HAP-1 (cell line): ENCODE data around the gene MUC5B.

ENCODE experiments used
- DNase-seq, 2 experiments: peaks; one replicate each; pipeline ENCODE4 v3.0.0-alpha.2; 2016 to 2020; ENCODE audit warnings: low spot score in 2 of 2
- H3K27me3 ChIP-seq: fragments of 250-450 bp; sonication (Bioruptor Pico); 2 replicates; pipeline ENCODE4 v1.5.1; 2020; ENCODE audit warnings: low read depth, mild to moderate bottlenecking, moderate library complexity
- H3K36me3 ChIP-seq: fragments of 250-450 bp; sonication (Bioruptor Pico); replicated peaks from 2 replicates; pipeline ENCODE4 v1.5.1; 2020; ENCODE audit warnings: mild to moderate bottlenecking
- H3K4me1 ChIP-seq: fragments of 250-450 bp; sonication (Bioruptor Pico); 2 replicates; pipeline ENCODE4 v1.5.1; 2020; ENCODE audit warnings: mild to moderate bottlenecking
- H3K4me3 ChIP-seq: fragments of 250-450 bp; sonication (Bioruptor Pico); 2 replicates; pipeline ENCODE4 v1.5.1; 2020; ENCODE audit warnings: mild to moderate bottlenecking, moderate library complexity
- H3K9me3 ChIP-seq: fragments of 250-450 bp; sonication (Bioruptor Pico); 2 replicates; pipeline ENCODE4 v1.5.1; 2020; ENCODE audit warnings: mild to moderate bottlenecking, moderate library complexity
- in situ Hi-C: fragments of 300-500 bp; cut with MboI; formaldehyde crosslinking; loops from 3 replicates; pipeline ENCODE4 v1.14.3; 2020; ENCODE audit warnings: low sequenced_read_pairs, inconsistent platforms, mixed read lengths

MUC5B gene

DNA sequence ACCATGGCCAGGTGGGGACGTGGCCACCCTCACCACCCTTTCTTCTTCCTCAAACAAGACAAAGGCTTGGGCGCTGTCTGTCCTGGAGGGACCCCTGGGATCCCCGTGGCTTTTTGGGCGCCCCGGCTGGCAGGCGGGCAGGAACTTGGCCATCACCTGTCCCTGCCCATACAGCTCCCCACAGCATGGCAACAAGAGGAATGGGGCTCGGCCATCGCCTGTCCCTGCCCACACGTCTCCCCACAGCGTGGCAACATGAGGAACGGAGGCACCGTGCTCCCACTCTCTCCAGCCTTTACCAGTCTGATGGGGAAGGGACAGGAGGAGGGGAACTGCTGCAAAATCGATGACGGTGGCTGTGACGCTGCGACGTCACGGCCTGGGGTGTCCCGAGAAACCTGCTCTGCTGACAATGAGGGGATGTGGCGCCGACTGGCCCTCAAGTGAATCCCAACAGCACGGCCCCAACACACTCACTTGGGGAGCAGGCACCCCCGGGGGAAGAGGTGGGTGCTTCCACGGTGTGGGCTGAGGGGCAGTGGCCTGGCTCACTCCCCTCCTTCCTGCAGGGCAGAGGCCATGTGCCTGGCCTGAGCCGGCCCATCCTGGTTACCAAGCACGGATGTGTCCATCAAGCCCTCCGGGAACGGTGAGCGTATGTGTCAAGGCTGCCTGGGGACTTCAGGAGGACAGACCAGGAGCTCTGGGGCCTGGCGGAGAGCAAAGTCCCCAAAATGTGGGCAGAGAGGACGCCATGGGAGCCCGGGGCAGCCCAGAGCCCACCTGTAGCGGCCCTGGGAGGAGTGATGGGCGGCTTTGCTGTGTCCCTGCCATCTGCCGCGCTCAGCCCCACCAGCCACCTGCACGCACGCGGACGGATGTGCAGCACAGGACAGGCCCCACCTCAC lies 56.2 kb downstream of the MUC5B start:
- no peaks in the 10 kb centered on the region for H3K27me3 ChIP-seq
- no peaks in the 10 kb centered on the region for H3K9me3 ChIP-seq
- in situ Hi-C loops = no loop called here
- no peak for DNase-seq
- H3K36me3 ChIP-seq = 0 out of 2 replicates have a peak, but pooled peaks cover 4% of the 10 kb centered on the region
- no peaks in the 10 kb centered on the region for H3K4me1 ChIP-seq
- H3K4me3 ChIP-seq = no peak overlapping the region

DNA sequence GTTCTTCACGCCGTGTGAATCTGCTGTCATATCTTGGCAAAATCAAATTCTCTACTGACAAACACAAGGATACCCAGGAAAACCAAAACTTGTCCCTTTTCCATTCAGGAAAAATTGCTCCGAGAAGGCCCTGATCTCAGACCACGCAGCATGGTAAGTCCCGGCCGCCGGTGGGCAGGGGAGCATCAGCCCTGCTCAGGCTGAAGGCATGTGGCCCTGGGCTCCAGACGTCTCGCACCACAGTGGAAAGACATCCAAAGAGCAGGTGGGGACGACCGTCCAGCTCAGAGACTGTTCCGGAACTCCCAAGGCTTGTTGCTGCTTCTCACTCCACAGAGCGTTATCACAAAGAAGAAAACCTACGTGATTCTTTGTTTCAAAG lies 56.8 kb downstream of the MUC5B start:
- in situ Hi-C loops = no loop called here
- H3K9me3 ChIP-seq = no peaks in the 10 kb centered on the region
- H3K4me3 ChIP-seq = no peak overlapping the region
- H3K4me1 ChIP-seq = no peaks in the 10 kb centered on the region
- H3K36me3 ChIP-seq = 0 out of 2 replicates have a peak, but pooled peaks cover 4% of the 10 kb centered on the region
- H3K27me3 ChIP-seq = no peaks in the 10 kb centered on the region
- no peak for DNase-seq

DNA sequence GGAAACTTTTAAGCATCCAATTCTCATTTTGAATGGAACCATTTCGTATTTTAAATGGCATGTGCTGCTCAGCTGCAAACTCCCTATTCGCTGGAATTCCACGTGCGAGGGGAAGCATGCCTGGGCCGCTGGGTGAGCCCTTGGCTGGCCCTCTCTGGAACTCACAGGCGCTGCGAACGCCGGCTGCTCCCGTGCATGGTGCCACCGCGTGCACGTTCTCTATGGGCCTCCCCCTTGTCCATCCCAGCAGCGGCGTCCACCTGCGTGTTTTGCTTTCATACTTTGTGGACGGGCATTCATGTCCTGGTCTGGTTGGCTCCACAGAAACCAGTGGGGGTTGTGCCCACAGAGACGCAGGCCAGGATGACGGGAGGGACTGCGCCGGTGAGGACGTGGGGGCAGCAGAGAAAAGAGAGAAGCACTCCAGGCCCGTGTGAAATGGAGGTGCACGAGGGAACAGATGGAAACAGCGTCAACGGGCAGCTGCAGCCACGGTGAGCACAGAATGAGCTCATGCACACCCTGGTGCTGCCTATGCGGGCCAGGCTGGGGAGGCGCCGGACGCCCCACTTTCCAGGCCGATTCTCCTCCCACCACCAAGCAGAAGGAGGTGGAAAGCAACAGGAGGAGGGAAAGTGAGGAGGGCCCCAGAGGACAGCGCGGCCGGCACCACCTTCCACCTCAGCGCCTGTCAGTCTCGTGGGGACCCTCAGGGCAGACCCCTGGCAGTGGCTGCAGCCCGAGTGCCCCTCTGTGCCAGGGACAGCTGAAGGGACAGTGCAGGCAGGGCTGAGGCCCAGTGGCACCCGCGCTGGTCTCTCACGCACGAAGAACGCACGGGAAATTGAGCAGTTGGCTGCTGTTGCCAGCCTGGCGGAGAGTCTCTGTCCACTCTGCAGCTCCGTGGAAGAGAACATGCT lies 57.5 kb downstream of the MUC5B start:
- H3K27me3 ChIP-seq = no peaks in the 10 kb centered on the region
- no peaks in the 10 kb centered on the region for H3K4me1 ChIP-seq
- 0 out of 2 replicates have a peak, but pooled peaks cover 4% of the 10 kb centered on the region for H3K36me3 ChIP-seq
- H3K4me3 ChIP-seq = no peak overlapping the region
- H3K9me3 ChIP-seq = no peaks in the 10 kb centered on the region
- no peak for DNase-seq
- in situ Hi-C loops = no loop called here

DNA sequence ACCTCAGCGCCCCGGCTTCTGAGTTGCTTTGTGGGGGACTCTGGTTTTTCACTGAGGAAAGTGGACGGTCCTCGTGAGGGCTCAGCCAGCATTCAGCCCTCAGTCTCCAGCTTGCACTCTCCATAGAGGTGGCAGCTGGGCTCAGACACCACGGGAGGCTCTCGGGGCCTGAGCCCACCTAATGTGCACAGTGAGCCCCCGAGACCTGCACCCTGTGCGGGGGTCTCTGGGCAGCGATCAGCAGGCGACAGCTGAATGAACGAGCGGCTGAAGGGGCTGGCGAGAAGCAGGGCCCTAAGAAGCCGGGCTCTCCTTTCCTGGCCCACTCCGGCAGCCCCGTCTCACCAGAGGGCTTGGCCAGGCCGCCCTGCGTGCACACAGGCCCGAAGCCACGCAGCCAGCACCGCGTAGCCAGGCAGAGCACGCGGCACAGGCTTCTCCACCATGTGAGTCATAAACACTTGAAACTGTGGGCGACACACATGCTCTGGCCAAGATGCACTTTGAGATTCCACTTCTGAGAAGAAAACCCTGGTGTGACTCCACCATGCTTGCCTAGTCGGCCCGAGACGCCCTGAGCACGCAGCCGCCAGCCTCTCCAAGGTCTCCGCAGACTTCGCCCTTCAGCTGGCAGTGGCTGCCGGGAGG lies 58.6 kb downstream of the MUC5B start:
- in situ Hi-C loops = no loop called here
- H3K4me3 ChIP-seq = no peak overlapping the region
- no peaks in the 10 kb centered on the region for H3K4me1 ChIP-seq
- no peak for DNase-seq
- H3K27me3 ChIP-seq = no peaks in the 10 kb centered on the region
- H3K9me3 ChIP-seq = no peaks in the 10 kb centered on the region
- 0 out of 2 replicates have a peak, but pooled peaks cover 4% of the 10 kb centered on the region for H3K36me3 ChIP-seq

DNA sequence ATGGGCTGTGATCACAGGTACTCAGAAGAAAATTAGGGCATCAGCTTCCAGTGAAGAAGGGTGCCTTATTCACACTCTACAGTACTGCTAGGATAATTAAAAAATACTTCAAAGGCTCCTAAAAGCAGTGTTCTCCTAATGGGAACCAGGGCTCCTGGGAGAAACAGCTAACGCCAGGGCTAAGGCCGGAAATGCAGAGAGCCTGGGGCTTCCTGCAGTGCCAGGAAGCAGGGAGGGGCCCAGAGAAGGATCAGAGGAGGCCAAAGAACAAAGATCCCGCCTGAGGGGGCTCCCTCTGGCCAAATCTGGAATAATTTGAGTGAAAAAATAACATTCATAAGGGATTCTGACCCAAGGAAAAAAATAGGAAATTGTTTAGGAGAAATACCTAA lies 59.1 kb downstream of the MUC5B start:
- H3K36me3 ChIP-seq = 0 out of 2 replicates have a peak, but pooled peaks cover 4% of the 10 kb centered on the region
- in situ Hi-C loops = no loop called here
- no peaks in the 10 kb centered on the region for H3K27me3 ChIP-seq
- no peak for DNase-seq
- H3K4me1 ChIP-seq = no peaks in the 10 kb centered on the region
- H3K9me3 ChIP-seq = no peaks in the 10 kb centered on the region
- no peak overlapping the region for H3K4me3 ChIP-seq

DNA sequence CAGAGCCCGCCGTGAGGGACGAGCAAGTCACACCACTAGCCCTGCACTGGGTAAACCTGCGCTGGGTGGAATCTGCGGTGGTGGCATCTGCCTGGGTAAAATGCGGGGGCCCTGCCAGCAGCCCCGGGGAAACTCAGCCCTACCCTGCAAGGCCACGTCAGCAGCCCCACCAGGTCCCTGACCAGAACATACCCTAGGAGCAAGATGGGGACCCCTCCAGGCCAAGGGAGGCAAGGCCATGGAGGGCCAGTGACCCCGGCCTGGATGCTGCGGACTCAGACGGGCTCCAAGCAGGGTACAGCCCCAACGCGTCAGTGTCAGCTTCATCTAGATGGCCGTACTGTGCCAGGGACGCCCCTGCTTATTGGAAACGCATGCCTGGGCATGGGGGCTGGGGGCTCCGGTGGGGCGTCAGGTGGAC lies 60.2 kb downstream of the MUC5B start:
- no peak for DNase-seq
- H3K4me3 ChIP-seq = no peak overlapping the region
- H3K27me3 ChIP-seq = no peaks in the 10 kb centered on the region
- H3K4me1 ChIP-seq = no peaks in the 10 kb centered on the region
- peaks cover 5% of the 10 kb centered on the region; the same call in 1 of the 2 replicates for H3K36me3 ChIP-seq
- no peaks in the 10 kb centered on the region for H3K9me3 ChIP-seq
- in situ Hi-C loops = no loop called here

DNA sequence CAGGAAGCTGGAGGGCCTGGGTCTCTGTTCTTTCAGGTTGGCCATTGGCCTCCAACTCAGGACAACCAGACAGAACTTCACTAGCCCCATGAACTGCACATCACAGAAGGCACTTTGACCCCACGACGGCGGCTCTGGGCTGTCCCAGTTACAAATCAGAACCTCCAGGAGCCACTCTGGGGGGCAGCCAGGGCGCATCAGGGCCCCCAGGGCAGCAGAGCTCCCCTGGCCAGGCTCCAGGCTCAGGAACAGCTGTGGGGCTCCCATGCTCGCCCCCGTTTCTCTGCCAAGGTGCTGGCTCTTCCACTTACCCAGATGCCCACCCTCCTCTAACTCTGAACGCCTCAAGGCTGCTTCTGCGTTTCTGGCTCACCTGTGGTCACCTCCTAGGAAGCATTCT lies 61.0 kb downstream of the MUC5B start:
- Histone ChIP-seq H3K36me3 (peaks cover 6% of the 10 kb centered on the region; the same call in 1 of the 2 replicates), H3K4me3 (no peak overlapping the region), H3K4me1 (no peaks in the 10 kb centered on the region), H3K27me3 (no peaks in the 10 kb centered on the region), H3K9me3 (no peaks in the 10 kb centered on the region)
- in situ Hi-C loops = no loop called here
- DNase-seq = no peak

DNA sequence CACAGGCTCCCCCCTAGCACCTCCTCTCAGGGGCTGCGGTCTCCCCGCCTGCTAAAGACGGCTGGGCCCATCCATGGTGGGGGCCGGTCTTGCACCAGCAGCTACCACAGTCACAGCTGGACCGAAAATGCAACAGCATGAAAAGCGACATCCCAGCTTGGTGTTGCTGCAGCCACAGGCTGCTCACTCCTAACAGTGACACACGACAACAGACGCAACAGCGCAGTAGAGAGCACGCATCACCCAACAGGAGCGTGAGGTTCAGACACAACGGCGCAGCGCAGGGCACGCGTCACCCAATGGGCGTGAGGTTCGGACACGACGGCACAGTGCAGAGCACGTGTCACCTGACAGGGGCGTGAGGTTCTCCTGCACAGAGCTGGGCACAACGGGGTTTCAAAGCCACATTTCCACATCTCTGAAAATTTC lies 62.5 kb downstream of the MUC5B start:
- Histone ChIP-seq H3K36me3 (peaks cover 10% of the 10 kb centered on the region), H3K27me3 (no peaks in the 10 kb centered on the region), H3K4me3 (no peak overlapping the region), H3K9me3 (no peaks in the 10 kb centered on the region), H3K4me1 (no peaks in the 10 kb centered on the region)
- in situ Hi-C loops = no loop called here
- no peak for DNase-seq

DNA sequence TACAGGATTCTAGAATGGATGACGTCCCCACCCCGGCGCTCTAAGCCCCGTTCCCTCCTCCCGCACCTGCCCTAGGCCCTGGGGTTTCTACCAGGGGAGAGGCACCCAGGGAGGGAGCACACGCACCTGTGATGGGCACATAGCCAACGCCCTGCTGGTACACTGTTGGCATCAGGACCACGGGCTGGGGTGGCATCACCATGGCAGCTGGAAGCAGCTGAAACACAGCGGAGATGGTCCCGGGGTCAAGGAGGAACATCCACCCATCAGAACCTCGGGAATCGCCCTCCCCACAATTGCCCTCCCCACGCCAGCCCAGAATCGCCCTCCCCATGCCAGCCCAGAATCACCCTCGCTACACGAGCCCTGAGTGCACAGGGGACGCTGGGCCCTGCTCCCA lies 63.0 kb downstream of the MUC5B start:
- no peak overlapping the region for H3K4me3 ChIP-seq
- H3K36me3 ChIP-seq = peaks cover 12% of the 10 kb centered on the region

DNA sequence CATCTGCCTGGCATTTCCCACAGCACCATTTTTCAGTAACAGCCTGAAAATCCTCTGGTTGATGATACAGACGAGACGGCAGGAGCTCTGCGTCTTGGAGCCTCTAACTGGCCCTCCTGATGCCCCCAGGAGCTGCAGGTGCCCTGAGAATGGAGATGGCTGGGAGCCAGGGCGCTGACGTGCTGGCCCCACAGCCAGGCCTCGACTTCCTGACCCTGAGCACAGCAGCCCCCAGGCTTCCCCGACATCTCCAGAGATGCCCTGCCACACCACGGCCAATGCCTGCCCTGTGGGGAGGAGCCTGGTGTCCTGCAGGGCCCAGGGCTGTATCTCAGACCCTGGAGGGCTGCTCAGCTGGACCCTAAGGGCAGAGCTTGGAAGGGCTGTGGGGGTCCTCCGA lies 65.1 kb downstream of the MUC5B start:
- Histone ChIP-seq H3K9me3 (no peaks in the 10 kb centered on the region), H3K36me3 (peaks cover 8% of the 10 kb centered on the region), H3K27me3 (no peaks in the 10 kb centered on the region), H3K4me1 (no peaks in the 10 kb centered on the region), H3K4me3 (no peak overlapping the region)
- in situ Hi-C loops = no loop called here
- no peak for DNase-seq

More for the DNA sequence above, 63.0 kb downstream of the MUC5B start:
- no peak for DNase-seq
- Histone ChIP-seq H3K27me3 (no peaks in the 10 kb centered on the region), H3K4me1 (no peaks in the 10 kb centered on the region), H3K9me3 (no peaks in the 10 kb centered on the region)
- in situ Hi-C loops = no loop called here

DNA sequence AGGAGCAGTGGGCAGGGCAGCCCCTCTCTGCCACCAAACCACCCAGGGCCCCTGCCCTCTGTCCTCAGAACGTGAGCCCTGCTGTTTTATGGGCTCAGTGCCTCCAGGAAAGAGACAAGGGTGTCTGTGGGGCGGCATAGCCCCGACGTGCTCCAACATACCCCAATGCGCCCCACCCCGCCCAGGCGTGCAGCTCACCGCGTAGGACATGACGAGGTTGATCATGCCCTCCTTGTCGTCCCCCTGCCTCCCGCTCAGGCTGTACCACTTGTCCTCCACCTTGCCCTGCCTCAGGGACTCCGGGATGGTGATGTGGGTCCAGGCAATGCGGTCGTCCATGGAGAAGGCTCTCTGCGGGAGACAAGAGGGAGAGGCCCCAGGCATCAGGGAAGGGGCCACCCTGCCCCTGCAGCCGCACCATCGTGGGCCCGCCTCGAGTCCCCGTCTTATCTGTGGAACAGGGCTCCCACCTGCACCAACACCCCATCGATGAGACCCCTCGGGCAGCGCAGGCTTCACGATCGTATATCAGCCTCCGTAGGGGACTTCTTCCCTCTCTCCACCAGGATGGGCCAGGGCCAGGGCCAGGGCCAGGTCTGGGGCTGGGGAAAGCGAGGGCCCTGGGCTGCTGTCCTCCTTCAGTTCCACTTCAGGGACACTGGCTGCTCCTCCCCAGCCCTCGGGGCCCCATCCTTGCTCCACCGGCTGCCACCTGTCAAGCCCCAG lies 65.7 kb downstream of the MUC5B start:
- peaks cover 8% of the 10 kb centered on the region for H3K36me3 ChIP-seq
- DNase-seq = no peak
- no peaks in the 10 kb centered on the region for H3K27me3 ChIP-seq
- H3K9me3 ChIP-seq = no peaks in the 10 kb centered on the region
- H3K4me3 ChIP-seq = no peak overlapping the region
- no peaks in the 10 kb centered on the region for H3K4me1 ChIP-seq
- in situ Hi-C loops = no loop called here

DNA sequence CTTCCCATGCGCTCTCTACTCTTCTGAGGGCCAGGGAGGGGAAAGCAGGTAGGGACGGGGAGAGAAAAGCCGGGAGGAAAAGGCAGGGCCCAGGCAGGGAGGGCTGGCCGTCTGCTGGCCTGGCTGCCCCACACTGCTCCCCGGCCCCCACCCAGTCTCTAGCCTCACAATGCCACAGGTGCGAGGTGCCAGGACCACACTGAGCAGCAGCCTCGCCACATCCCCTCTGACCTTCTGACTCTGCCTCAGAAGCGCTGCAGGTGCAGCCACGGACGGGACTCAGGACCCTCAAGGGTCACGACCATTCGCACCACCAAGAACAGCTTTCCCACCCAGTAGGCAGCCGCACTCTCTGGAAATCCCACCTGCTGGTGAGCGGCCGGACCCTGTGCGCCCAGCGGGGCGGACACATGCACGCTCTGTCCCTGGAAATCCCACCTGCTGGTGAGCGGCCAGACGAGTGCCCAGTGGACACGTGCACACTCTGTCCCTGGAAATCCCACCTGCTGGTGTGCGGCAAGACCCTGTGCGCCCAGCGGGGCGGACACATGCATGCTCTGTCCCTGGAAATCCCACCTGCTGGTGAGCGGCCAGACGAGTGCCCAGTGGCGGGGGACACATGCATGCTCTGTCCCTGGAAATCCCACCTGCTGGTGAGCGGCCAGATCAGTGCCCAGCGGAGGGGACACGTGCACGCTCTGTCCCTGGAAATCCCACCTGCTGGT lies 66.5 kb downstream of the MUC5B start:
- DNase-seq = no peak
- Histone ChIP-seq H3K4me3 (no peak overlapping the region), H3K36me3 (peaks cover 8% of the 10 kb centered on the region), H3K9me3 (no peaks in the 10 kb centered on the region), H3K4me1 (no peaks in the 10 kb centered on the region), H3K27me3 (no peaks in the 10 kb centered on the region)
- in situ Hi-C loops = no loop called here
